A549 treated with CpdA at 1 μM for 4 hours (cell line): ENCODE measurements around the gene CXorf66. TPM values are rescaled to one million over a fixed set of nuclear protein-coding genes. Genes with fewer than 3 reads are reported as not detected.

Experiments
- total RNA-seq: library from RNA; stranded (reverse); fragments of 200-300 nt; extraction: Qiagen RNA extraction; gene quantifications from 5 replicates; pipeline ENCODE4 v1.2.3, GENCODE V29; 2022; ENCODE audit warnings: low read depth

CXorf66 gene
- not detected in 5 replicates for total RNA-seq

GRCh38 chrX:139965421-139965820, at the start of gene CXorf66:
Gene CXorf66 (minus strand): TSS chrX:139965521. CDS start chrX:139965496, 25 bp downstream.

GRCh38 chrX:139932901-139933796, 32.2 kb downstream of the CXorf66 start, which contains the start of gene ATP11C:
Gene ATP11C (minus strand): TSS chrX:139933053. CDS start chrX:139932042, 1,011 bp downstream.

Other genes with a start within 250 kb of the CXorf66 start
- 10.3 to 18.1 TPM (median 10.8 TPM) in 5 replicates for gene ATP11C, start 32.5 kb downstream of the CXorf66 start, total RNA-seq